Activated CD4-positive, alpha-beta T cell treated with anti-CD3 and anti-CD28 coated beads for 24 hours (primary cell): ENCODE measurements around the gene ZNF711.
"Not testable (repeated sequence)": the region's sequence is repeated elsewhere in the genome, so short reads cannot be mapped to it uniquely, and the experiment has no call there.

ENCODE experiments used
- DNase-seq, 2 donors: peaks; one replicate each; pipeline ENCODE4 v3.0.0-alpha.2; 2020; ENCODE audit warnings: low read depth in 2 of 2

The ZNF711 gene

DNA sequence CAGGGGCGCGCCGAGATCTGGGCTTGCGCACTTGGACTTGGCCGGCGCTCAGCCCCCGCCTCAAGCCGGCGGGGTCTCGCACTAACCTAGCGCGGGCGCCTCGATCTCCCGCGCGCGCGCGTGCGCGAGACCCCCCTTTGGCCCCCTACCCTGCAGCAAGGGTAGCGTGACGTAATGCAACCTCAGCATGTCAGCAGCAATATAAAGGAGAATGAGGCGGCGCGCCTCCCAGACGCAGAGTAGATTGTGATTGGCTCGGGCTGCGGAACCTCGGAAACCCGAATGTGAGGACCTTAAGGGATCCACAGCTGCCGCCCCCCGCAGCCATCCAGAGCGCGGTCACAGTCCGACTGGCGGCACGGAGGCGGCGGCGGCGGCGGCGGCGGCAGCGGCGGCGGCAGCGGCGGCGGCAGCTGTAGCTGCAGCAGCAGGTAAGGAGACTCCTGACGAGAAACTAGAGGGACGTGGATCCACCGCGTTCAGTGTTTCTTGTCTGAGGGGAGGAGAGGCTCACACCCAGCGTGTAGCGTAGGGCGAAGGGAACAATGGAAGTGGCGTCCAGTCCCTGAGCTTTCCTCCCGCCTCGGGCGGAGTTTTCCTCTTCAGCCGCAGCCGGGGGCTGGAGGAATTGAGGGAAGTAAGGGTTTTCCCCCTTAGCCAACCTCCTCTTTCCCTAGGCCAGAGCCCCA lies at the start of gene ZNF711, which contains the start of gene SATL1:
Gene ZNF711, plus strand, starts transcription at position 231 of the 689 bp plus-strand sequence. CDS start 3,582 bp downstream, outside the sequence.
Gene SATL1, minus strand, starts transcription at position 19 of the 689 bp plus-strand sequence. CDS start 134,811 bp downstream, outside the sequence.
- no peak for DNase-seq

DNA sequence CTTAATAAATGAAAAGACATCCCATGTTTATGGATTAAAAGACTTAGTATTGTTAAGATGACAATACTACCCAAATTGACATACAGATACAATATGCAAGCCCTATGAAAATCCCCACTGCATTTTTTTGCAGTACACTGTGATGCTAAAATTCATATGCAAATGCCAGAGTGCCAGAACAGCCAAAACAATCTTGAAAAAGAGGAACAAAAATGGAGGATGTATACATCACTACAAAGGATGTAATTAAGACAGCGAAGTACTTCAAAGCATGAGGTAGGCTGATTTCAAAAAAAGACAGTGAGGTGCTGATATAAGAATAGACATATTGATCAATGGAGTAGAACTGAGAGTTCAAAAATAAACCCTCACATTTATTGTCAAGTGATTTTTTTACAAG lies 47.5 kb upstream of the ZNF711 start:
- no peak for DNase-seq

DNA sequence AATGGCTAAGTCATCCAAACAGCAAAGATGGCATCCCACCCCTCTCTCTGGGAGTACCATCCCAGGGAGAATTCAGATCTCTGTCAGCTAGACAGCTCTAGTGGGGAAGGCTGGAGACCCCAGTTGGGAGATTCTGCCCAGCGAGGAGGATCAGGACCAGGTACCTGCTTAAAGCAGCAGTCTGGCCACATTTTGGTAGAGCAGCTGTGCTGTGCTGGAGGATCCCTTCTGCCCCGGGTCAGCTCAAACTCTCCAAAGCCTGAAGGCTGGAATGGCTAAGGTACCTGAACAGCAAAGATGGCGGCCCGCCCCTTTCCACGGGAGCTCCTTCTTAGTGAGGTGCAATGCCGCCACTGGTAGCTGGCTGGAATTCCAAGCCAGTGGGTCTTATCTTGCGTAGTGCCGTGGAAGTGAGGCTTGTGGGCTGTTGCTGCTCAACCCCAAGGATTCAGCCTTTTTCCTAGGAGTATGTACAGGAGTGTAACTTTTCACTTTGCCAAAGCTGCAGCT lies 40.3 kb upstream of the ZNF711 start:
- DNase-seq, result no peak

DNA sequence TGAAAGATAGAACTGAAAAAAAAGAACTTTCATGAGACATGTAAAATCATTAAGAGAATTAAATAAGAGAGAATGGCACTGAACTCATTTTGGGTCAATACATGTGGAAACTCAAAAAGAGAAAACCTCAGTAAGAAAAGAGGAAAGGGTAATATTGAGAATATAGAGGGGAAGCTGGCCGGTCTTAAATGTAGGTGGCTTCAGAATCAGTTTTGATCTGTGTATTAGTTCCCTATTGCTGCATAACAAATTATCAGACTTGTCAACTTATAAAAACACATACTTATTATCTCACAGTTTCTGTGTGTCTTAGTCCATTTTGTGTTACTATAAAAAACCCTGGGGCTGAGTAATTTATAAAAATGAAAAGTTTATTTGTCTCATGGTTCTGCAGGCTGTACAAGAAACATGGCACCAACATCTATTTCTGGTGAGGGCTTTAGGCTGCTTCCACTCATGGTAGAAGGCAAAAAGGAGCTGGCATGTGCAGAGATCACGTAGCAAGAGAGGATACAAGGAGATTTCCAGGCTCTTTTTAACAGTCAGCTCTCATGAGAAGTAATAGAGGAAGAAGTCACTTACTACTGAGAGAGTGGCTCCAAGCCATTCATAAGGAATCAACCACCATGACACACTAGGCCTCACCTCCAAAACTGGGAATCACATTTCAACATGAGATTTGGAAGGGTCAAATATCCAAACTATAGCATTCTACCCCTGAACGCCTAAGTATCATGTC lies 29.8 kb upstream of the ZNF711 start:
- no peak for DNase-seq

- no peak for DNase-seq
Observed at GRCh38 chrX:85215946-85216345, 27.8 kb upstream of the ZNF711 start.

GRCh38 chrX:85221361-85221760 lies 22.4 kb upstream of the ZNF711 start:
- no peak for DNase-seq

GRCh38 chrX:85223359-85223758 lies 20.4 kb upstream of the ZNF711 start:
- no peak for DNase-seq

- no peak for DNase-seq
Observed at GRCh38 chrX:85243155-85243554, 636 bp upstream of the ZNF711 start.

- no peak for DNase-seq
Observed at GRCh38 chrX:85244450-85245211, 840 bp downstream of the ZNF711 start.

DNA sequence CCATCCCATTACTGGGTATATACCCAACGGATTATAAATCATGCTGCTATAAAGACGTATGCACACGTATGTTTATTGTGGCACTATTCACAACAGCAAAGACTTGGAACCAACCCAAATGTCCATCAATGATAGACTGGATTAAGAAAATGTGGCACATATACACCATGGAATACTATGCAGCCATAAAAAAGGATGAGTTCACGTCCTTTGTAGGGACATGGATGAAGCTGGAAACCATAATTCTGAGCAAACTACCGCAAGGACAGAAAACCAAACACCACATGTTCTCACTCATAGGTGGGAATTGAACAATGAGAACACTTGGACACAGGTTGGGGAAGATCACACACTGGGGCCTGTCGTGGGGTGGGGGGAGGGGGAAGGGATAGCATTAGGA lies 41.5 kb downstream of the ZNF711 start:
- DNase-seq, result not testable (repeated sequence)

- DNase-seq, result no peak
Observed at GRCh38 chrX:85288992-85289723, 45.4 kb downstream of the ZNF711 start.

- DNase-seq, result no peak
Observed at GRCh38 chrX:85303544-85303943, 59.8 kb downstream of the ZNF711 start.

- no peak for DNase-seq
Observed at GRCh38 chrX:85309717-85310116, 65.9 kb downstream of the ZNF711 start.

DNA sequence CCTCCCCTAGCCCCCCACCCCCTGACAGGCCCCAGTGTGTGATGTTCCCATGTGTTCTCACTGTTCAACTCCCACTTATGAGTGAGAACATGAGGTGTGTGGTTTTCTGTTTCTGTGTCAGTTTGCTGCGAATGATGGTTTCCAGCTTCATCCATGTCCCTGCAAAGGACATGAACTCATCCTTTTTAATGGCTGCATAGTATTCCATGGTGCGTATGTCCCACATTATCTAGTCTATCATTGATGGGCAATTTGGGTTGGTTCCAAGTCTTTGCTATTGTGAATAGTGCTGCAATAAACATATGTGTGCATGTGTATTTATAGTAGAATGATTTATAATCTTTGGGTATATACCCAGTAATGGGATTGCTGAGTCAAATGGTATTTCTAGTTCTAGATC lies 67.6 kb downstream of the ZNF711 start:
- not testable (repeated sequence) for DNase-seq
